Choroid plexus epithelial cell (primary cell): ENCODE measurements around the gene SNX8.
A peak's percentile ranks its signal among the peaks of the same experiment; 100 is the strongest.

Experiments used
- DNase-seq: peaks from one replicate; pipeline ENCODE4 v3.0.0-alpha.2; 2010; ENCODE audit warnings: low read depth
- H3K4me3 ChIP-seq: 2 replicates; pipeline ENCODE4 v1.5.1; 2011; ENCODE audit warnings: low read depth, mild to moderate bottlenecking, control low read depth, low read length, moderate library complexity
- CTCF ChIP-seq: conservative IDR thresholded peaks from 2 replicates; pipeline ENCODE4 v1.5.1; 2011; ENCODE audit warnings: low read depth, mild to moderate bottlenecking, control low read depth, inconsistent platforms, low read length, moderate library complexity

SNX8 gene

DNA sequence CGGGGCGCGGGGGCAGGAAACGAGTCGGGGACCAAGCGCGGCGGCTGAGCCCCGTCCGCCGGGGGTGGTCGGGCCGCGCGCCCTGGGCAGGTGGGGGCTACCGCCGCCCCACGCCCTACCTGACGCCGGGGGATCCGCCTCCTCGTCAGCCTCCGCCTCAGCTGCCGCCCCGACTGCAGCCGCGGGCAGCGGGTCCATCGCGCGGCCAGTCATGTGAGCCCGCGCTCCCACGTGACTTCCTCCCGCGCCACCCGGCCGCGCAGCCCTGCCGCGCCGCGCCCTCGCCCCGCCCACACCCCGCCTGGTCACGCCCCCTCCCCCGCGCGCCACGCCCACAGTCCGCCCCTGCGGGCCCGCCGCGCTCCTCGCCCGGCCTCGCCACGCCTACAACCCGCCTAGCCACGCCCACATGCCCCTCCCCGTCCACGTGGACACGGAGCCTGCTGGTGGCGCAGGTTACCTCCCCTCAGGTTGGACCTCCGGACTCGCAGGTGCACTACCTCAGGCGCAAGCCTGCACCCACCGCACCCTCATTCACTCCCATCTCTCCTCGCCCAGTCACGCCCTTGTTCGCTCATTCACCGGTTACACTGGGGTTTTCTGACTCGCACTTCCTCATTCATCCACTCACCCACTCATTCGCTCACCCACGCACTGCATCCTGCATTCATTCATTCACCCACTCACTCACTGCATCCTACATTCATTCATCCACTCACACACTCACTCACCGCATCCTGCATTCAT is at the start of gene SNX8:
TSS of gene SNX8 (minus strand) at position 233 of the 747 bp plus-strand sequence. CDS start at position 213, 20 bp downstream.
- H3K4me3 ChIP-seq = peak within 1 kb of the TSS; percentile 95
- no peak for TF ChIP-seq CTCF
- peak; percentile 89 for DNase-seq

GRCh38 chr7:2362385-2363088 is 48.3 kb upstream of the SNX8 start:
- no peak overlapping the region for H3K4me3 ChIP-seq
- TF ChIP-seq CTCF = no peak
- DNase-seq = no peak

DNA sequence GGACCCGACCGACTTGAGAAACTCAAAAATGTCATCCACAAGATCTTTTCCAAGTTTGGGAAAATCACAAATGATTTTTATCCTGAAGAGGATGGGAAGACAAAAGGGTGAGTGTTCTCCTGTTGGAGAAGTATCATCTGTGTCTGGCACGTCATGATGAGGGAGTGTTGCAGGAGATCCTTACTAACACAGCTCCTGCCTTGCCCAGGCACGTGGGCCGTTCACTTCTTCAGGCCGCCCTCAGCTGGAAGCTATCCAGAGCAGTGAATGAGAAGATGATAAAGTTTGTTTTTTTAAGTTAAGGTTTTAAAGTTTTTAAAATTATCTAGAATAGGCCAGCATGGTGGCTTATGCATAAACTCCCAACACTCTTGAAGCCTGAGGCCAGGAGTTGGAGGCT is 46.6 kb upstream of the SNX8 start:
- no peak for TF ChIP-seq CTCF
- peak; percentile 64 for DNase-seq
- no peak overlapping the region for H3K4me3 ChIP-seq

DNA sequence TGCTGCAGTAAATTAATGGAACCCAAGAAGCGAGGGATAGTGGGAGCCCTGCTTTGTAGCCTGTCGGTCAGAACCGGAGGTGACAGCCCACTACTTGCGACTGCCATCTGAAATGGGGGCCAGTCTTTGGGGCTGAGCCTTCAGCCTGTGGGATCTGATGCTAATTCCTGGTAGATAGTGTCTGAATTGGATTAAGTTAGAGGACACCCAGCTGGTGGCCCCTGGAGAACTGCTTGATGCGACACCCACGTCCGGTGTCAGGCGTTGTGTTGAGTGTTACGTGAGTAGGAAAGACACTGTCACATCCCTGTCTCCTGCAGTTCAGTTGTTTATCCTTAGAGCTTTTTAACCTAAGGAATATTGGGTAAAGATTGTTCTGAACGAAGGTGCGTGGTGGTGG is 45.4 kb upstream of the SNX8 start:
- TF ChIP-seq CTCF = no peak
- H3K4me3 ChIP-seq = no peak overlapping the region
- DNase-seq = no peak

GRCh38 chr7:2358968-2359527 is 44.8 kb upstream of the SNX8 start:
- no peak for DNase-seq
- no peak for TF ChIP-seq CTCF
- H3K4me3 ChIP-seq = no peak overlapping the region

DNA sequence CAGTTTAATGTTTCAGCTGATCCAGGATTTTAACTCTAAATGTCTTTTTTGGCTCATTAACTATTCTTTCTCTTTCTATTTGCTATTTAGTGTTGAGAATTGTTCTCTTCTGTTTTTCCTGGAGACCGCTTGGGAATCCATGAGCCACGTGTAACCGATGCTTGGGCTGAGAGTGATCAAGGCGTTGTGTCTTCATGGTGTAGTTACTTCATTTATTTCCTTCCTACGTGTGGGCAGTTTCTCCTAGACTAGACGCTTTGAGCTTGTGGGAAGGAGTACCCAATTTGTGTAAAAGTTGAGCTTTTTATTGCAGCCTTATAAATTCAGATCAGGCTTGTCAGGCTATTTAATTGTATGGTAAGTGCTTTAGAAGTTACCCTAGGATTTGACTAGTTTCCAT is 43.3 kb upstream of the SNX8 start:
- DNase-seq = no peak
- H3K4me3 ChIP-seq = no peak overlapping the region
- TF ChIP-seq CTCF = no peak
